C1 segment of cervical spinal cord (tissue), 14 donors: ENCODE data around the gene LEF1.

ENCODE experiments used
- DNase-seq, 14 donors: peaks; one replicate each; lab custom pipeline; 2025; lab: John Stamatoyannopoulos, UW

LEF1 gene

GRCh38 chr4:107999932-108000539, 168.7 kb downstream of the LEF1 start:
- DNase-seq = no peak

GRCh38 chr4:107997794-107998193, 170.9 kb downstream of the LEF1 start:
- no peak for DNase-seq
